Adrenal gland (tissue), 5 donors: ENCODE data around the gene KCTD3.

ENCODE experiments used
- CTCF ChIP-seq, 6 experiments: fragments of 450-650 bp in 4 of 6; fragments of 200-600 bp in 2 of 6; sonication (generic) in 1 of 6; IDR thresholded peaks; 1 replicate in 5 of 6; 2 replicates in 1 of 6; pipeline versions ENCODE4 v1.5.1 to v1.8.0; 2016 to 2021; ENCODE audit warnings: antibody characterized with exemption in 6 of 6, mild to moderate bottlenecking in 2 of 6, moderate library complexity in 1 of 6
- POLR2A ChIP-seq, 2 donors: fragments of 450-650 bp; IDR thresholded peaks; one replicate each; pipeline ENCODE4 v1.6.1; 2017; ENCODE audit warnings: antibody characterized with exemption in 2 of 2, mild to moderate bottlenecking in 2 of 2, moderate library complexity in 1 of 2
- donor health status: DM: no; HTN: no; CAD: no.

DNA sequence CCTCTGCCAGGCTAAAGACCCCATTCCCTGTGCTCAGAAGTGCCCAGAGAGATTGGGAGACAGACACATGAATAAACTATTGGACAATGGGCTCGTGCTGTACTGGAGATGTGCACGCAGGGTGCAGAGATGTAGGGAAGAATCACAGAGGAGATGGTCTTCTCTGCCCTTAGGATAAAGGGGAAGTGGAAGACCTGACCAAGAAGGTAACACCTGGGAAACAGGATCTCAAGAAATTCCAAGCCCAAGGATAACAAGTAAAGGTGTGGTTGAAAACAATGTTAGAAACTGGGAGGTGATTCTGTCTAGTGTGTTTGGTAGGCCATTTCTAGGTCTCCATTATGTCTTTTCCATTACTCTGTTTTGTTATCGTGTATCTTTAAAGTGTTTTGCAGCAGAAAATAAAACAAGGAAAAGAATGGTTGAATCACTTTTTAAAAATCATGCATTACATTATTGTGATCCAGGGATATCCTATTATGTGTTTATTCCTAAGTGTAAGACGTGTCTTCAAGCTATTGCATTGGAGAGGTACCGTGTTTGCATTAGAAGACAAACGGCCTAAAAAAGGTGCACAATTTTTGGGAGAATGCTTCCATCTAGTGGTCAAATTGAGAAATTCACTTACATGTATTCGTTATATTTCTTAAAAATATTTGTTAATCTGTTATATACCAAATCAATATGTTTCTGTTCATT, 40.8 kb upstream of the KCTD3 start:
- TF ChIP-seq POLR2A (IDR thresholded peaks at IDR 0.05) = no peak
- peak; percentile 66 to 84 (median 80) for TF ChIP-seq CTCF (IDR thresholded peaks at IDR 0.05)
